HG02678 (cell line): ENCODE measurements around the gene MRPL42.
"Not testable (repeated sequence)": the region's sequence is repeated elsewhere in the genome, so short reads cannot be mapped to it uniquely, and the experiment has no call there.

Source experiments
- ATAC-seq: cut with Tn5 transposase; IDR thresholded peaks from one replicate; pipeline ENCODE4 v1.9.1; 2021; ENCODE audit warnings: mild to moderate bottlenecking, moderate library complexity; ENCODE audit not compliant: unreplicated experiment

Gene MRPL42

DNA sequence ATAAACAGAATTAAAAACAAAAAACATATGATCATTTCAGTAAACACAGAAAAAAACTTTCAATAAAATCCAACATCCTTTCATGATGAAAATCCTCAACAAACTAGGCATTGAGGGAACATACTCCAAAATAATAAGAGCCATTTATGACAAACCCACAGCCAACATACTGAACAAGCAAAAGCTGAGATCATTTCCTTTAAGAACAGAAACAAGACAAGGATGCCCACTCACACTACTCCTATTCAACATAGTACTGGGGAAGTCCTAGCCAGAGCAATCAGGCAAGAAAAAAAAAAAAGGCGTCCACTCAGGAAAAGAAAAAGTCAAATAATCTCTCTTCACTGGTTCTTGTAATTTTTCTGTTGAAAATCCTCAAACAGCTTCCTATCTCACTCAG lies 30.1 kb downstream of the MRPL42 start:
- no peak for ATAC-seq

DNA sequence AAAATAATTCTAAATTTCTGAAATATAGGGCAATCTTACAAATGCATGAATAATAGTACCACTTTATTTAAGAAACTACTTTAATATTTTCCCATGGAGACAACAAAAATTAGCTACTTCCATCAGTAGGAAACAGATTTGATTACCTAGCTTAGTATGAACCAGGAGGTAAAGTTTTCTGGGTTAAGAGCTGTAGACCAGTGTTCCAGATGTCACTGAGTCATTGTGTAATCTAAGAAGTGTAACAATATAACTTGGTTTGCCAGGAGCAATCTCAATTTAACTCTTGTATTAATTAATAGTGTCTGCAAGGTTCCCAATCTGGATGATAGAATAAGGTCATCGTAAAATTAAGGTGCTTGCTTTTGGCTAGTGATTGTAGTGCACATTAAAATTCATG lies 31.5 kb downstream of the MRPL42 start:
- not testable (repeated sequence) for ATAC-seq

DNA sequence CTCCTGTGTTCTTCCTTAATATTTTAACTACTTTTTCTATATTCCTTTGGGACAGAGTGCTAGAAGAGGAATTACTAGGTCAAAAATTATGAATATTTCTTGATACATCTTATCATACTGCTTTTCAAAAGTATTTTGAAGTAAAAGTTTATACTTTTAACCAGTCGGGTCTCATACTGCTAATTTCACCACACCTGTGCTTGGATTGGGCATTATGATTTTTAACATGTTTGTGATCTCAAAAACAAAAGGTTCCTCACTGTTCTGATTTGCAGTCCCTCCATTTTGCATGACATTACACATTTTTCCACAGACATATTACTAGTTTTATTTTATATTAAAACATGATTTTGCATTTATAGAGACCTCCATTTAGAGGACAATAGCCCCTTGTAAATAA lies 32.9 kb downstream of the MRPL42 start:
- no peak for ATAC-seq

DNA sequence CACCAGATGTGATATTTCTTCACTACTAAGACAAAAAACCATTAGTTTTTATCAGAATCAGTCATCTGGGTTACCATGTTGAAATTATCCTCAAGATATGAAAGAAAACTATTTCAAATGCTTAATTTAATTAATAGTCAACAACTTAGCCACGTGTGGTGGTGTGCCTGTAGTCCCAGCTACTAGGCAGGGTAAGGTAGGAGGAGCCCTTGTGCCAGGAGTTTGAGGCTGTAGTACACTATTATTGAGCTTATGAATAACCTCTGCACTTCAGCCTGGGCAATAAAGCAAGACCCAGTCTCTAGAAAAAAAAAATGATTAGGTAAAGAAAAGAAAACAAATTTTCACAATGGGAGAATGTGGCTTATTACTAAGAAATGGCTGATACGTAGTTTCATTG lies 33.4 kb downstream of the MRPL42 start:
- no peak for ATAC-seq

DNA sequence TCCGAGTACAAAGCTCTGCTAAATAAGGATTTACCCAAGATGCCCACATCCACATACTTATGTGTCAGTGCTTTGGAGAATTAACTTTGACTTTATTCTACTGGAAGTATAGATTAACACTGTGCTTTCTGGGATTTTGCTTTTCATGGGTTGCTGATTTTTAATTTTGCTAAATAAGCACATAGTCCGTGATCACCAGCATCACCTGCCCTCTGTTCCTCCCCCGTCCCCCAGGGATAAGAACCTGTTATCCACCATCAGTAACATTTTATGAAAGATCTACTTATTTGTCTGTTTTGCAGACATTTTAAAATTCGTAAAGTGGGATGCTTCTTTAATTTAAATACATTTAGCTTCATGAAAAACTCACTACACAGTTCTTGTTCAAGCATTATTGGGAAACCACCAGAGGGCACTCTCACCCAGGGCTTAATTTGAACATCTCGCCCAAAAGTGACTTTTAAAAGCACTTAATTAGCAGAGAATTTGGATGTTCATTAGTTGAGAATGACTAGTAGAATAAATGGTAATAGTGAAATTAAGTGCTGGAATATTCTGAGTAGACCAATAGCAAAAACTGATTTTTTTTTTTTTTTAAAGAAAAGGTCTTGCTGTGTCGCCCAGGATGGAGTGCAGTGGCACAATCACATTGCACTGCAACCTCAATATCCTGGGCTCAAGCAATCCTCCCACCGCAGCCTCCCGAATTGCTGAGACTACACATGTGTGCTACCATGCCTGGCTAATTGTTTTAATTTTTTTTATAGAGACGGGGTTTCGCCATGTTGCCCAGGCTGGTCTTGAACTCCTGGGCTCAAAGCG lies 35.7 kb downstream of the MRPL42 start:
- no peak for ATAC-seq

DNA sequence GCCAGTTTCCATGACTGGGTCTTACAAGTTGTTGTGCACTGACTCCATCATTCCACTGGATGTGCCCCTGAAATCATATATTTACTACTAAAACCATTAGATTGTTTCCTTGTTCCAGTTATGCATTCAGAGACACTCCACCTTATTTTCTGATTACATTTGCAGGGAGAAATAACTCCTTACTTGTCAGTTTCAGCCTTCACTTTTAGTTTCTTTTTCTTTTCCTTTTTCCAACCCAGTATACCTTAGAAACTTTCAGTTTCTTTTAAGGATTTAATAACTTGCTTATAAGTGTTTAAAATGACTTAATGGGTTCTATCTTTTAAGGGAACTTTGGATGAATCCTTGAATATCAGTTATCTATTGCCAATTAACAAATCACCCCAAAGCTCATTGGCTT lies 39.9 kb downstream of the MRPL42 start:
- no peak for ATAC-seq

DNA sequence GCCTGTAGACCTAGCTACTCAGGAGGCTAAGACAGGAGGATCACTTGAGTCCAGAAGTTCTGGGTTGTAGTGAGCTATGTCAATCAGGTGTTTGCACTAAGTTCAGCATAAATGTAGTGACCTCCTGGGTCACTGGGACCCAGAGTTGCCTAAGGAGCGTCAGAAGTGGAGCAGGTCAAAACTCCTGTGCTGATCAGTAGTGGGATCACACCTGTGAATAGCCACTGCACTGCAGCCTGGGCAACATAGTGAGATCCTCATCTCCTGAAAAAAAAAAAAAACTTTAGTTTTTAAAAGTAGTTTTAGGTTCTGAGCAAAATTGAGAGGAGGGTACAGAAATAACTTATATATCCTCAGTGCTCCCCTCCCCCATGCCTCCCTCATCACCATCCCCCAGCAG lies 42.2 kb downstream of the MRPL42 start:
- no peak for ATAC-seq

DNA sequence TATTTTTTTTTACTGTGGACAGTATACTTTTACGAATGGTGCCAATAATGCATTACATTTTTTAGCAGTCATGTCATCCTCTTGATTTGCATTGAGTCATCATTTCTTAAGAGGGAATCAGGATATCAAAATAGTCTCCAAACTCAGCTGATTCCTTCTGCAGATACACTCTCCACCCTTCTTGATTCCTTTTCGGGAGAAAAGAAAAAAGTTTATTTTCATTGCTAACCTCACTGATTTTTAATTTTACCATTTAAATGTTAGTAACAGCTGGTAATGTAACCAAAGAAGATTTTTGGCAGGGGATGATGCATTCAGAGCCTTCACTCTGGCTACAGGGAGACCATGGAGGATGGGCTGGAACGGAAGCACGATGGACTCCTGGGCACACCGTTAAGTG lies 47.5 kb downstream of the MRPL42 start:
- ATAC-seq, result no peak

DNA sequence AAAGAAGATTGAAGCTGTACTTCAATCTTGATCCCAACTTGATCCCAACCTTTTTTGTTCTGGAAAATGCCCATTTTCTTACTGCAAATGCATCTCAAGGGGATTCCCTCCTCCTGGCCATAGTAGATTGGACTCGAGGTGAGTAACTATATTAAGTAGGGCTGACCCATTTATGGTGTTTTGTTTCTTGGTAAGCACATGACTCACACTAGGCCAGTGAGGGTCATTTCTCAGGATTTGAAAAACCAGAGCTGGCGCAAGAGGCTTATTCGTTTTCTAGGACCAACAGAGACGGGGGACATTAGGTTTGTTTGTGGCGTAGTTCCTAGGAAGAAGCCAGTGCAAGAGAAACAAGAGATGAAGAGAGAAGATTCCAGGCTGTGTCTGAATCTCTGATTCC lies 51.4 kb downstream of the MRPL42 start:
- ATAC-seq, result no peak

DNA sequence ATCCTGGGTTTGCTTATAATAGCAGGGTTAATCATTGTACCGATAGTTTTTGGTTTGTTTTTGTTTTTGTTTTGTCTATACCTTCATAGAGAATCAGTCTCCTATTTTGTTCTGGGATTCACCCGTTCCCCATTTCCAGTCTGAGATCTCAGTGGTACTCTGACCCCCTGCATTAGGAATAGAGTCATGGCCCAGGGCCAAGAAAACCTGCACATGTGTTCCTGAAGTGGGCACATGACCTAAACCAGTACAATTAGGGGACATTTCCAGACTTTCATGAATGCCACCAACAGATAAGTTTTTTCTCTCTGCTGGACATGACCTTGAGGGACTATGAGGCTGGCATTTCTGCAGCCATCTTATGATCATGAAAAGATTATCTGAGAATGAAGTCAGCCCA lies 52.5 kb downstream of the MRPL42 start:
- ATAC-seq, result no peak

DNA sequence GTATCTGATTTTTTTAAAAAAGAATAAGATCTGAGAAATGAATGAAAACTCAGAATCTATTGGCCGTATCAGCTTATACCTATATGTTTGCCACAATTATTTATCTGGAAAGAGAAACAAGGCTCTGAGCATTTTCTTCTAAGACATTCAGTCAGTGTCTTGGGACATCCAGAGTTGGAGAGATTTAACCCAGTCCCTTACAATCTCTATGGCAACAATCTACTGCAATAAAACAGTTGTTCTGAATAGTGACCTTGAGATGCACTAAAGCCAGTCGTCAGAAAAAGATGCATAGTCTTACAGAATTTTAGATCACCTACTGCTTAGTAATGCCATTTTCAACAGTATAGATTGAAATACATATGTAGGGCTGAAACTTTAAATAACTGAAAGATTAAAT lies 53.1 kb downstream of the MRPL42 start:
- ATAC-seq, result no peak

DNA sequence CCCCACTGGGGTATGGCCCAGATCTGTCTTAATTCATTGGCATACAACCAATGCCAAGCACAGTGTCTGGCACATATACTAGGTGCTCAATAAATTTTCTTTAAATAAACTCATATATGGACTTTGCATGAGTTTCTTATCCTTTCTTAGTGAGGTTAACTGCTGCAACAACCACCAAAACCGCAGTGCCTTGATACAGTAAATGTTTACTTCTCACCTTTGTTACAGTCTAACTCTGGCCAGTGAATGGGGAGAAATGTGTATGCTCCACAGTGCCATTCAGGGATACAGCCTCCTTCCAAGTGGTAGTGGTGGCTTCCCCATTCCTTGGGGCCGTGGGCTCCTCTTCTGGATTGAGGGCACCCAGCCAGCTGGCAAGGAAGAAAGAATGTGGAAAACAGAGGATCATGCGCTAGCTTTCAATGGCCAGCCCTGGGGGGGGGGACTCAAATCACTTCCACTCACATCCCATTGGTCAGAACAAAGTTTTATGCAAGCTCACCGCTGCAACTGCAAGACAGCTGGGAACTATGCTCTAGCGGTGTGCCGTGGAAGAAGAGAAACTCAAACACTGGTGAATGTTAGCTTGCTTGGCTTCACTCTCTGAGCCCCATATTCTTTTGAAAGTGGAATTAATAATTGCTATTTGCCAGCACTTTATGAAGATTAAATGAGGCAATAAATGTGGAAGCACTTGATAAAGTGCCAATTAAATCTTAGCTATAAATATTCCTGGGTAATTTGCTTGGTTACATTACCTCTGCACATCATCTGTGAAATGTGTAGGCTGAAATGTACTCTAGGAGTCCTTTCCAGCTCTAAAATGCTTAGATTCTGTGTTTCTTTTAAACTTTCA lies 54.1 kb downstream of the MRPL42 start:
- no peak for ATAC-seq

DNA sequence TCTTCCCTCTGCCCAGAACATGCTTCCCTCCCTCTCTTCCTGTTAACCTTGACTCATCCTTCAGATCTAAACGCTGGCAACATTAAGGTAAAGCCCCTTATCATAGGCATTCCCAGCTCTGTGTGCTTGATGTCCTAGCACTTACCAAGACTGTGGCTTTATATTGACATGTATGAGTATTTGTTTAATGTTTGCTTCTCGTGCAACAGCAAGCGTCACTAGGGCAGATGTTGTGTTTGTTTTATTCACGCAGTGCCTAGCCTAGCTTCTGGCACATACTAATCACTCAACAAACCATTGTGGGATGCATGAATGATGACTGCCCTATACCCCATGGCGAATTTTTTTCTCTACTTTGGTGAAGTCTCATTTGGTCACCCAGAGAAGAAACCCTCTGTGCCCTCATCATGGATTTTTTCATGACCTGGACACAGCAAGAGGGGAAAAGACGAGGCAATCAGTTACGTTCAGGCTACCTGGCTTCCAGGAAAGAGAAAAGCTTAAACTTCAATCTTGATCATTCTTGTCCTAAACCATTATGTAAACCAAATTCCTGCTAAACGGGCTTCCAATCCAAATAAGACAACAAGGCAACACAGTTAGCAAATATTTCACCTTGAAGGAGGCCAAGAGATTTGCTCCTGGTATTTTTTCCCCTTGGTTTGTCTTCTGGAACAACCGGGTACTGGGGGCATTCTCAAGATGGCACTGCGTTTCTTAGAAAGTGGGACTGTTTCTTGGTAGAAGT lies 57.2 kb downstream of the MRPL42 start:
- ATAC-seq, result no peak

DNA sequence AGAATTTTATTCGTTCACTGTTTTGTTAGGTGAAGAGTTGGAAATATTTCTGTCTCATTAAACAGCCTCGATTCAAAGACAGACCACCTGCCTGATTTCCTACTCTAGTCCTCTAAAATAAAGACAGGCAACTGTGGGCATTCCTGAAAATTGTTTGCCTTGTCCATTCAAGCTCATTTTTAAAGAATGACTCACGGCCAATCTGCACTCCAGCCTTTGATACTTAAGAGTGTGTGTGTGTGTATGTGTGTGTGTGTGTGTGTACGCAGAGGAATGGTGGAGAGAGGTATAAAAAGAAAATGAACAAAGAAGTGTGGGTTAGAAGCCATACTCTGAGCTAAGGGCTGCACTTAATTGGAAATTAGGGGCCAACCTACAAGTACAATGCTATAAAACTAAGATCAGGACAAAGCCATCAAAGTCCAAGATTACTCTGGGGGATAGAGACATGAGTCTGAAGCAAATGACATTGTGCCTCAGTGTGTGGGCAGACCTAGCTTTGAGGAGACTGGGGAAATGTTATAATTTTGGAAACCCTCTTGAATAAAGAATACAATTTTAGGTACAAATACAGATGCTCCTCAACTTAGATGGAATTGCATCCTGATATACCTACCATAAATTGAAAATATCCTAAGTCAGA lies 59.6 kb downstream of the MRPL42 start:
- ATAC-seq, result no peak

DNA sequence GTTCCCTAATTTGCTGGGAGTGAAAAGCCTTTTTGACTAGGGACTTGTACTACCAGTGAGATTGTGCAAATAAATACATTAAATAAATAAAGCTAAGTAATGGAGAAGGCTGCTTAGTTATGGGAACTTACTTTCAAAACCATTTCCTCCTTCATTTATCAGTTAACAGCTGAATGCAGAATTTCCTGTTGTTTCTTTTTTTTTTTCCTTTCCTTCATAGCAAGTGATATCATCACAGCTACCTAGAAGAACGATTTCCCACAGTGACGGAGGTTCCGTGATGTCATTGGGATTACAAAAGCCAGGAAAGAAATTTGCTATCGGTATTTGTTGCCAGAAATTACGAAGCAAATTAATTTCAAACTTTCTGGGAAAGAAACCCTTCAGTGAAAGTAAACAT lies 63.0 kb downstream of the MRPL42 start:
- ATAC-seq, result no peak

DNA sequence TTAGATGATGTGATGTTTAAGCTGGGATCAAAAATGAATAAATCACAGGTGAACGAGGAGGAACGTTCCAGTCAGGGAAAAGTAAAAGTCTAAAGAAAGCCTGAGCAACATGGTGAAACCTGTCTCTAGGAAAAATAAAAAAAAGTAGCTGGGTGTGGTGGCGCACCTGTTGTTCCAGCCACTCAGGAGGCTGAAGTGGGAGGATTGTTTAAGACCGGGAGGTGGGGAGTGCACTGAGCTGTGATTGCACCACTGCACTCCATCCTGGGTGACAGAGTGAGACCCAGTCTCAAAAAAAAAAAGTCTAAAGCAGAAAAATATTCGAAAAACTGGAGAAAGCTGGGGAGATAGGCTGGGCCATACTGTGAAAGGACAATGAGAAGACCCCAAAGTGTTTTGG lies 66.0 kb downstream of the MRPL42 start:
- no peak for ATAC-seq

DNA sequence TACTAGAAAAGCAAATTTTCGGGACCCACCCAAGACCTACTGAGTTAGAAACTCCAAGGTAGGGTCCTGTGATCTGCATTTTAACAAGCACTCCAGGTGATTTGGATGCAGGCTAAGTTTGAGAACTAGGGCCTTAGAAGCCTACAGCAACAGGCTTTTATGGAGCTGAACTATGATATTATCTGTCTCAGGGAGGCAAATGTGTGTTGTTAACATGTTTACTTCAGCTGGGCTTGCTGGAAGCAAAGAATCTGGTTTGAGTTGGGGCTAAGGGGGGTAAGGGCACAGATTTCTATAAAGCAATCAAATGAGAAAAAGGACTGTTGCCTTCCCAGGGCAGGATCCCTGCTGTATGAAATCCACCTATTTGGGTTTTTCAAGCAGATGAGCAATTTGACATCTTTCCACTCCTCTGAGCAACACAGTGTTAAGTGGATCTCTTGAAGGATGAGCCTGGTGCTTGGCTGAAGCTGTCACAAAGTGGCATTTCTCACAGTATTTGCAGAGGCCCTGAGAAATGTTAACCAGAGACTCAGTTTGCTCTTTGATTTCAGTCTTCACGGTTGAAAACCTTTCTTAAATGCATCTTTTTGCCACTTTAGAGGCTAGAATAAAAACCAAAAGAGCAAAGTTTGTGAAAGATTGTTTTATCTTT lies 68.9 kb downstream of the MRPL42 start:
- peak; percentile 42 for ATAC-seq

DNA sequence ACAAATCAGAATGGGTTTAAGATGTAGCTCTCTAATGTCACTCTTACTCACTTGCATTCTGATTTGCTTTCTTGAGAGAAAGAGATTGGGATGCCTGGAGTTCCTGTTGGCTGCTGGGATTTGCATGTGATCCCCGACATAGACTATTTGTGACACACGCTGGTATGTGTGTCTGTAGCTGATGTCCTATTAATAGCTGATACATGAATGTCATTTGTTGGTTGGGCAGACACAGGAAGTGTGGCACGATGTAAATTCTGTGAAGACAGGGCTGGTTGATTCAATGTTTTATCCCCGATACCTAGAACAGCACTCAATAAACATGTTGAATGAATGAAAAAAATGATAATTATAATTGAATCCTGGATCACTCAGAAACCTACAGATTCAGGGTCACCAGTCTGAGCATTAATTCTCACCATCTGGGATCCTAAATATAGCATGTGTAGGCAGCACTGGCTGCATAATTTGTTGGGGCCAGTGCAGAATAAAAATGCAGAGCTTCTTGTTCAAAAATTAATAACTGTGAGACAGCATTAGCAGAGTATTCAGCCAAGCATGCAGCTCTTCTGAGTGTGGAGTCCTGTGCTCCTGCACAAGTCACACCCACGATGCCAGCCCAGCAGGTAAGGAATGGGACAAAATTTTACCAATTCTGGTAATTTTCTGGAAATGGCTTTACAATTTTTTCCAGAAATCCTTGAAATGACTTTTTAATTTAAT lies 69.6 kb downstream of the MRPL42 start:
- ATAC-seq, result peak; percentile 94

DNA sequence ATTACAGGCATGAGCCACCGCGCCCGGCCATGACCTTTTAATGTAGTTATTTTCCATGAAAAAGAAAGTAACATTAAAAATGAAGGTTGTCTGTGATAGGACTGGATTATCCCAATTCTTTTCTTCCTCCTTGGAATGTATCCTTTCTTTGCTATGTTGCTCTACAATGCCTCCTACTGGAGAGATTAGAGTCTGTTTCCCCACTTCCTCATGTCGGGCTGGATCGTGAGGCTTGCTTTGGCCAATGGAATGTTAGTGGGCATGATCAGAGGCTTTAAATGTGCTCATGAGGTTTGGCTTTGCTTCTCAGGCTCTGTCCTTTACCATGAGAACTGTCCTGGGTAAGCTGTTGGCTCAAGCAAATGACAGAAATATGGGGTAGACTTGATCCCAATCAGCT lies 70.5 kb downstream of the MRPL42 start:
- no peak for ATAC-seq

DNA sequence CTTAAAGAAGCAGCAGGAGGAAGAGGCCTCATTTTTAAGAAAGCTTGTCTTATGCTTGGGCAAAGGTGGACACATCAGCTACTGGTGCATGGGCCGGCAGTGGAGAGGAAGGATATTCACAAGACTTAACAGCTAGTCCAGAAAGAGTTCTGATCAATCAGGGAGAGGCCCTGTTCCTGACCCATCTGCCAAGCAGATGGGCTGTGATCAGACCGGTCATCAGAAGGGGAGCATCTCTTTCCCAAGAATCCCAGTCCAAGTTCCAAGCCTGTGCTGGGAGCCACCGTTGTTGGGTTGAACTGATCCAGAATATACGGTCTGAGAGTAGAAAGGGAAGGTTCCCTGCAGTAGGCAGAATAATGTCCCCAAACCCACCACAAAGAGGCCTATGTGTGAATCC lies 72.5 kb downstream of the MRPL42 start:
- ATAC-seq, result no peak
